Measurements from ENCODE around the gene EVA1A. TPM values are rescaled to one million over a fixed set of nuclear protein-coding genes. Genes with fewer than 3 reads are reported as not detected.

Gene EVA1A
- total RNA-seq, 2 experiments from 2014 or later: 0.43 TPM; not detected in 1

GRCh38 chr2:75515584-75516368, 45.0 kb downstream of the EVA1A start:
- H3K4me3 Mint-ChIP-seq: no peak overlapping the region
- no peak for DNase-seq
- POLR2A ChIA-PET: interaction anchor here (1.1 kb wide), 1 partner anchor 11 kb away, joined by 3 read pairs; no protein-coding TSS in a partner anchor
- H3K27ac Mint-ChIP-seq: no peak overlapping the region
- intact Hi-C loops (cut with micrococcal nuclease): no loop called here
- peaks cover 2% of the 10 kb centered on the region for H3K36me3 Mint-ChIP-seq (ENCODE audit: low read depth)
- no peak for TF ChIP-seq CTCF (IDR thresholded peaks at IDR 0.05)
- peaks cover 11% of the 10 kb centered on the region for H3K9me3 Mint-ChIP-seq
- no peaks in the 10 kb centered on the region for H3K4me1 Mint-ChIP-seq (ENCODE audit: low read depth)
- peaks cover 6% of the 10 kb centered on the region for H3K27me3 Mint-ChIP-seq
- CTCF ChIA-PET: no interaction called here
- no peak for ATAC-seq

GRCh38 chr2:75513616-75514170, 47.0 kb downstream of the EVA1A start:
- ChIA-PET POLR2A (no interaction called here), CTCF (no interaction called here)
- Mint-ChIP-seq H3K27me3 (peaks cover 3% of the 10 kb centered on the region), H3K4me1 (ENCODE audit: low read depth) (no peaks in the 10 kb centered on the region), H3K27ac (no peak overlapping the region), H3K4me3 (no peak overlapping the region), H3K9me3 (peaks cover 13% of the 10 kb centered on the region), H3K36me3 (ENCODE audit: low read depth) (peaks cover 2% of the 10 kb centered on the region)
- intact Hi-C loops (cut with micrococcal nuclease): no loop called here
- no peak for TF ChIP-seq CTCF (IDR thresholded peaks at IDR 0.05)
- DNase-seq (no peak), ATAC-seq (no peak)

- Mint-ChIP-seq H3K27me3 (peaks cover 3% of the 10 kb centered on the region), H3K4me3 (no peak overlapping the region), H3K9me3 (peaks cover 16% of the 10 kb centered on the region), H3K4me1 (ENCODE audit: low read depth) (no peaks in the 10 kb centered on the region), H3K27ac (no peak overlapping the region), H3K36me3 (ENCODE audit: low read depth) (peaks cover 2% of the 10 kb centered on the region)
- ATAC-seq: no peak
- intact Hi-C loops (cut with micrococcal nuclease): no loop called here
- POLR2A ChIA-PET: no interaction called here
- DNase-seq: no peak
- CTCF ChIA-PET: interaction anchor here (1.0 to 1.1 kb wide), 2 partner anchors 11 to 96 kb away, joined by 3 read pairs; no protein-coding TSS in a partner anchor
- TF ChIP-seq CTCF (IDR thresholded peaks at IDR 0.05): no peak
These were observed 48.1 kb downstream of the EVA1A start for GRCh38 chr2:75512455-75513212.

- Mint-ChIP-seq H3K4me3 (no peak overlapping the region), H3K36me3 (ENCODE audit: low read depth) (no peaks in the 10 kb centered on the region), H3K27ac (no peak overlapping the region), H3K27me3 (no peaks in the 10 kb centered on the region), H3K9me3 (peaks cover 5% of the 10 kb centered on the region), H3K4me1 (ENCODE audit: low read depth) (no peaks in the 10 kb centered on the region)
- no peak for TF ChIP-seq CTCF (IDR thresholded peaks at IDR 0.05)
- DNase-seq (no peak), ATAC-seq (no peak)
- intact Hi-C loops (cut with micrococcal nuclease): no loop called here
- ChIA-PET POLR2A (no interaction called here), CTCF (no interaction called here)
These were observed 54.5 kb downstream of the EVA1A start for GRCh38 chr2:75506101-75506697.
